Activated CD4-positive, CD25-positive, alpha-beta regulatory T cell treated with anti-CD3 and anti-CD28 coated beads, Interleukin-2, amount 50 U/mL, for 72 hours (primary cell): ENCODE data around the gene C16orf95.

Experiments used
- DNase-seq: peaks from one replicate; pipeline ENCODE4 v3.0.0; 2021

C16orf95 gene

DNA sequence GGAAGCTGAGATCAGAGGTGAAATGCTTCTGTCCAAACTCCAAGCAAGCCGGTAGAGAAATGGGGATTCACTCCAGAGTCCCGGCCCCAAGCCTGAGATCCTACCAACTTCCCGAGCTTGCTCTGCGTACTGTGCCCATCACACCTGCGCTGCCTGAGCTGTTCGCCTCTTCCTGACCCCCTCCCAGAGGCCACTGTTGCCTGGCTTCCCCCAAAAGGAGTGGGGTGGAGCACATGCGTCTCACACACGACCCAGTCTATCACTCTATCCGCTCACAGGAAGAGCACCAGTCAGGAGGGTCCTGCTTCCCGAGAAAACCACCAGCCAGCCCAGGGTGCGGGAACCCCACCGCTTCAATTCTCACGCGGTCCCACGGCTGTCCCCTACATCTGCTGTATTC, 13.5 kb upstream of the C16orf95 start:
- no peak for DNase-seq

DNA sequence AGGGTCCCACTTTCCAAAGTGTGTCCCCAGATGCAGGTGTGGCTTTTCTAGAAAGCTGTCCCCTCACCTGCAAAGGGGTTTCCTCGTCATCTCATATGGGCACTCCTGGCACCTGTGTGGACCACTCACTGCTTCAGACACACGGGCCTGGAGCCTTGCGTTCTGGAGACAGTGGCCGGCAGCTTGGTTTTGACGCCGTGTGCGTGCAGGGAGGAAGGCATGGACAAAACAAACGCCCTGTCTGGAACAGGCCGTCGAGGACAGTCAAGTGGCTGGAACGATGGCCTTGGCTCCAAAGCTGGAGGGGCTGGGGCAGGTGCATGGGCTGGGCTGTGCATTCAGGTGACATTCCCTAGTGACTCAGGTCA, 13.0 kb upstream of the C16orf95 start:
- no peak for DNase-seq

DNA sequence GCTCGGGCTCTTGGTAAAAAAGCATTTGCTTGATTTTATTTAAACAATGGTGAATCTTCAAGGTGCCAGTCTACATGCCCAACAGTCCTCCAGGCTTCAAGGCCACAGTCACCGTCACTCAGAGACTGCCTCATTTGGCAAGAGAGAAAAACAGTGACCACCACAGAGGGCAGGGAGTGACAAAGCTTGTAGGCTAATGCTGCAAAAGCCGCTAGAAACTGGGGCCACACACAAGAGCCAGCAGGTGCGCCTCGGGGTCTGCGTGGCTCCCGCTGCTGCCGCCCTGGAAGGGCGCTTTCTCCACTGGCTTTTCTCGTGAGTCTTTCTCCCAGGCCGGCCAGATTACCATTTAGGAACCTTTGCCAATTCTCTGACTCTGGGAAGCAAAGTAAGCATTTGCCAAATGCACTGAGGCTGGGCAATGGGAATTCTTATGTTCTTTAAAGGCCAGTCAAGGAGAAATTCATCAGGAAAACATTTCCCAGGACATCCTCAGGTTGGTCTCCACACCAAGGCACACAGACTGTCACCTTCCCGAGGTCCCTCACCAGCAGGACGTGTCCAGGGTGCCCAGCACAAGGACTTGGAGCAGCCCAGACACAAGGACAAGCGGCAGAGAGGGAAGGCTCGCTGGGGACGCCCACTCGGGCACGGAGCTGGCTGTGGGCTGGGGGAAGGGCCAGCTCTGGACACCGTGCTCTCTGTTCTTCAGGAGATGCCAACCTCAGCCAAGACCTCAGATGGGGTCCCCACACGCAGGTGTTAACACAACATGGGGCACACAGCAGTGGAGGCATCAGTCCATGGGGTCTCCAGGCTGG, 12.5 kb upstream of the C16orf95 start:
- no peak for DNase-seq

DNA sequence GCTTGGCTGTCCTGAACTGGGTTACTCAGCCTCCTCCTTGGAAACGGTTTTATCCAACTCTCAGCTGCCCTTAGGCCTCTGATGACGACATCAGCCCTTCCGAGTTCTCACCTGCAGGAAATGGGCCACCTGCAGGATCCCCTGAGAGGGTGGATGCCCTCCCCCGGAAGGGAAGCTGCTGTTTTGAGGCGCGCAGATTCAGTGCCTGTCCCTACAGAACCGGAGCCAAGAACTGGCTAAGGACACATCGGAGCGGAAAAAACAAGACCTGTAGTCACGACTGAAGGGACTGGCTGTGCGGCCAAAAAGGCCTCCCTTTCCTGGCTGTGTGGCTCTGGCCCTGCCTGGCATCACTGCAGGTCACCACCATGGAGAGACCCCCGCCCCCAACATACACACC, 11.7 kb upstream of the C16orf95 start:
- DNase-seq: no peak

DNA sequence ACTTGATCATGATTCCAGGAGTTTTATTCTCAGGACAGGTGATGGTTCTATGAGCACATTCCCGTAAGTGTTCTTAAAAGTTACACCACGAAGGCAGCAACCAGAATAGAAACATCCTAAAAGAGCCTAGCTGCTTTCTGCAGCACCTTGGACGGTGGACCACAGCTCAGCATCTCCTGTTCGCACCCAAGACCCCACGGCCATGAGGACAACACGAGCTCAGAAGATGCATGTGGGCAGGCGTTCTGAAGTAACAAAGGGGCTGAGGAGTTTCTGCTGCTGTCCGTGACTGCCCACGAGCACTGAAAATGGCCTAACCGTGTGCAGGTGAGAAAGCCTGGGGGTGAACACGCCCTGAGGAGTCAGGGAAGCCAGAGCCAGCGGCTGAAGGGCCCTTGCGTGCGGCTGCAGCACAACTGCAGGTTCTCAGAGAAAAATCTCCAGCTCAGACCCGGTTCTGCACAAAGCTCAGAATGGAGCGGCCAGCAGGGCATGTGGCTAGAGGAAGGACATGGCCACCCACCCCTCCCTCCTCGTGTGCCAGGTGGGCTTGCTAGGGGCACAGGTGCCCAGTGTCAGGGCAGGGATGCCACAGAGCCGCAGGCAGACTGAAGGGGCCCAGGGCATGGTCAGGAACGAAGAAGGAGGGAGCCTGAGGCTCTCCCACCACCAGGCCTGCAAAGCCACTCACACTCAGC, 10.8 kb upstream of the C16orf95 start:
- DNase-seq: no peak

DNA sequence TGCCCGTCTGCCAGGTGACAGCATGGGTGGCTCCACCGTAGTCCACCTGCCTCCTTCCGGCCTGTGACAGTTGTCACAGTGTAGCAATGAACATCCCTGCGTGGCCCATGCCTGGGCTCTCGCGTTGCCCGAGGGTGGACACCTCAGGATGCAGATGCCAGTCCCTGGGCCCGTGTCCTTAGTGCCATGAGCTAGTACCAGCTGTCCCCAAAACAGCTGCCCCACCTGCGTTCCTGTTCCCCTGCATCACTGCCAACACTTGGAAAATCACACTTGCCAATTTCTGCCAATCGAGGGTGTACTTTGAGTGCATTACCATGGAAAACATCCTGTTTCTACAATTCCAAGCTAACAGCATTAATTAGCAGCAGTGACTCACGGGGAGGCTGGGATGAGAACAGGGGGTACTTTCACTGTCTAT, 9.0 kb upstream of the C16orf95 start:
- no peak for DNase-seq

DNA sequence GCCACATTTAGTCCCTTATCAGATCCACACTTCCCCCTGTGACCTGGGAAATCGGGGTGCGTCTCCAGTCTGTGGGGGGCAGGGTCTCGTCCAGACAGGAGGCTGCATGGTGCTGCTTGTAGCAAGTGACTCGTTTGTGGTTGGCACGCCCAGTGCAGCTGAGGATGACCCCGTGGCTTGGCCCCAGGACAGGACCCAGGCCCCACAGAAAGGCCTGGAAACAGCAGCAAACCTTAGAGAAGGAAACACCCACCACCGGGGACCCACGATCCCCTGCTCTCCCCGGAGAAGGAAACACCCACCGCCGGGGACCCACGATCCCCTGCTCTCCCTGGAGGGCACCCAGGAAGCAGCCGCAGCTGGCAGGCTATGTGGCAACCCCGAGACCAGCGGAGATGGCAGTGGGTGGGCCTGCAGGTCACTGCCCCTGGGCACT, 8.2 kb upstream of the C16orf95 start:
- DNase-seq: no peak

DNA sequence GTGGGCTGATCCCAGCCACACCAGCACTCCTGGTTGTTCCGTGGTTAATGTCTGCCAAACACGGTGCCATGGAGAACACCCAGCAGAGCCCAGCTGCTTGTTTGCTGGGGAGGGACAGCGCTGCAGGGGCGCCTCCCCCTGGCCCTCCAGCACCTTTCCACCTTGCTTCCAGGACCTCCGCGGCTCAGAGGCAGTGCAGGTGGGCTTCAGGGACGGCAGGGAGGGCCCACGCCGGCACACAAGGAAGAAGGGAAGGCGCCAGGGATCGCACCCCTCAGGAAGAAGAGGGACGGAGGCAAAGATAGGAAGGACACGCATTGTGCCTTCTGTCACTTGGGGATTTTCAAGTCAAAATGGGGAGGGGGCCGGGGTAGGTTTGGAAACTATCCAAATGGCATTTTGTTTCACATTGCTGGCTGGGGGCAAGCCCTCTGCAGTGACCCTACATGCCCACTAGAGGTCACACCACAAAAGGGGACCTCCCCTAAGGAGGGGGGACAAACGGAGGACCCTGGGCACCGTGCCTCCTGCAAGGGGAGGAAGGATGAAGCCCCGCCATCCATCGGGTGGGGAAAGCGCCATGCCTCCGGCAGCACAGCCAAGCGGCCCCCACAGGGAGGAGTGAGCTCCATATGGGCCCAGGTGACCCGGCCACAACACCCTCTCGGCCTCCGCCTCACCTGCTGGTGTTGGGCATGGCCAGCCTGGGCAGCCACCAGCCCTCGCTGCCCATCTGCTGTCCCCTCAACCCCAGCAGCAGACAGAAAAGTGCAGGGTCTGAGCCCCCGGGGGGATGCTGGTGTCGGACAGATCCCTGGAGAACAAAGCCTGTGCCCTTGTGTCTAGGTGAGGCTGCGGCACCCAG, 7.5 kb upstream of the C16orf95 start:
- no peak for DNase-seq

DNA sequence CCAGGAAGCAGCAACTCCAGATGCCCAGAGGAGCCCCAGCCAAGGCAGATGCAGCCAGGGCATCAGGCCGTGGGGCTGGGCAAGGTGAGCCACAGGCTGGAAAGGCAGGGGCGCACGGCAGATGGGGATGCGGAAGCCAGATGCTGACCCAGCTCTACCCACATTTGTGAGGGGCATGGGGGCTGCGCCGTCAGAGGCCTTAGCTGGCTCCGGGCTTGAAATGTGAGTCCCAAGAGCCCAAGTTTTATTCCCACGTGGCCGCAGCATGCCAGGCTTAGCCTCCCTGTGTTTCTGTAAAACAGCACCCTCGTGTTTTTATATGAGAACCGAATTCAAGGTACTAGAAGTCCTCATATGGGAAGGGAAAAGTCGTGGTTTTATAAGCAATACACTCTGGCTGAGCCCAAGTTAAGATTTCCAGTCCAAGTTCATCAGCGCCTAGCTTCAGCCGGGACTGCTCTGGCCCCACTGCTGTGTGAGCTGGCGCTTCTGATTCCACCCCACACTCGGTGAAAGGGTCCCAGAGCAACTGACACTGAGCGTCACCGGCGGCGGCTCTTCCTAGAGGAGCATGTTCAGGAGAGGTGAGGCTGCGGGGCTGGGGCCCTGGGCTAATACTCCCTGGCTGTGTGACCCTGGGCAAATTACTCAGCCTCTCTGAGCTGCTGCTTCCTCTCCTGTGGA, 6.7 kb upstream of the C16orf95 start:
- DNase-seq: no peak

DNA sequence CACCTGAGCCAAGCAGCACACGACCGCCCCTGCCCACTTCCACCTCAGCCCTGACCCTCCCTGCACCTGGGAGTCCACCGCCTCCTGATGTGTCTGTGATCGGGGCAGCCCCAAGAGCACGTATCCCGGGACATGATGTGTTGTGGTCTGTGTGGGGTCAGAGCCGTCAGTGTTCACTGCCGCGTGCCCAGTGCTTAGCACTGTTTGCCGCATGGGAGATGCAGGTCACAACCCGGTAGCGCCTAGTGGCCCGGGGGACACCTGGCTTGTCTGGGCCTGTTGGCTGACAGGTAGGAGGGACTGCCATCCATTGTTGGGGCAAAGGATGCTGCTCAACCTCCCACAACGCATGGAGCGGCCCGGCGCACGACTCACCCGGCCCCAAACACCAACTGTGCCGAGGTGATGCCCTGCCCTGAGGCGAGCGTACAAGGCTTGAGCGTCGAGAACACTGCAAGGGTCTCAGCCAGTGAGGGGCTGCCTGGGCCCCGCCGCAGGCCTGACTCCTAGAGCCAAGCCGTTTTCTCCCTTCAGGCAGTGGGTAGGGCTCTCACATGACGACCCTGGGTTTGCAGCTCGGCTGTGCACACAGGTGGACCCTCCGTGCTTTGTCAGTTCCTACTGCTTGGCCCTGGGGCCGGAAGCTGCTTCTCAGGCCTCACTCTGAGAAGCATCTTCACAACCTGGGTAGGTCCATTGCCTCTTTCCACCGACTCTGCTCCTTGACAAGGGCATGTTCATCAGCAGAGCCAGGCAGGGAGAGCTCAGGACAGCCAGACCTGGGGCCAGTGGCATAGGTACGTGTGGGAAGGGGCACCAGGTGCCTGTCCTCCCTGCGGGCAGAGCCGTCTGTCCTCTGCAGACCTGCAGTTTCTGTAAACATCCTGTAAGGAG, 5.9 kb upstream of the C16orf95 start:
- no peak for DNase-seq

DNA sequence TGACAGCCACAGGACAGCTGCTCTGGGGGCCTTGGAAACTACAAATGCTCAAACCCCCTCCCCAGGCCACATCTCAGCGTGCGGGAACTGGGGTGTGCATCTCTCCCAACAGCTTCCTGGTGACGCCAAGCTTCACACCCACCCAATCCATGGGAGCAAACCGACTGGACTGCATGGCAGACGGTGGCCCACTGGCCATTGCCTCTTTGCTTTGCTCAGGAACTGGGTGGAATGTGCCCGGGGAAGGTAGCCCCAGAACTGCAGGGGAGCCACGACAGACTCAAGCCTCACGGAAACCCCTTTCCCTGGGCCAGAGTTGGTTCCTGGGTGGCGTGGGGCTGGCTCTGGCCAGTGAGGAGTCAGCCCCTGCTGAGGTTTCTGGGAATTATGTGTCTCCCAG, 5.2 kb upstream of the C16orf95 start:
- no peak for DNase-seq

DNA sequence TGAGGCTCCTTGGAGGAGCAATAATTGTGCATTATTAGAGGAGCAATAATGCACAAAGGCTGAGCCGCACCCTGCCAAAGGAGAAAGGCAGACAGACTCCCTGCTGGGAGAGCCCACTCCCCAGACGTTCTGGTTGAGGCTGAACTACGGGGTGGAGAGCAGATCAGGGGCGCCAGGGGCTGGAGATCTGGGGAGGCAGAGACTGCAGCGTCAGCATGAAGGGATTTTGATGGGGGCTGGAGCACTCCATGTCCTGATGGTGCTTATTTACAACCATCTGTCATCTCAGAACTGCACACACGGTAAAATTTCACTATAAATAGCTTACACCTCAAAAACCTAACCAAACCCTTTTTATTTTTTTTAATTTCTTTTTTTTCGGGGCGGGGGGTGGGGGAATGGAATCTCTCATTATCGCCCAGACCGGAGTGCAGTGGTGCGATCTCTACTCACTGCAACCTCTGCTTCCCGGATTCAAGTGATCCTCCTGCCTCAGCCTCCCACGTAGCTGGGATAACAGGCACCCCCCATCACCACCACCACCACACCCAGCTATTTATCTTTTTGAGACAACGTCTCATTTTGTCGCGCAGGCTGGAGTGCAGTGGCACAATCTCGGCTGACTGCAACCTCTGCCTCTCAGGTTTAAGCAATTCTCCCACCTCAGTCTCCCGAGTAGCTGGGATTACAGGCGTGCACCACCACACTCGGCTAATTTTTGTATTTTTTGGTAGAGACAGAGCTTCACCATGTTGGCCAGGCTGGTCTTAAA, 4.3 kb upstream of the C16orf95 start:
- DNase-seq: no peak

DNA sequence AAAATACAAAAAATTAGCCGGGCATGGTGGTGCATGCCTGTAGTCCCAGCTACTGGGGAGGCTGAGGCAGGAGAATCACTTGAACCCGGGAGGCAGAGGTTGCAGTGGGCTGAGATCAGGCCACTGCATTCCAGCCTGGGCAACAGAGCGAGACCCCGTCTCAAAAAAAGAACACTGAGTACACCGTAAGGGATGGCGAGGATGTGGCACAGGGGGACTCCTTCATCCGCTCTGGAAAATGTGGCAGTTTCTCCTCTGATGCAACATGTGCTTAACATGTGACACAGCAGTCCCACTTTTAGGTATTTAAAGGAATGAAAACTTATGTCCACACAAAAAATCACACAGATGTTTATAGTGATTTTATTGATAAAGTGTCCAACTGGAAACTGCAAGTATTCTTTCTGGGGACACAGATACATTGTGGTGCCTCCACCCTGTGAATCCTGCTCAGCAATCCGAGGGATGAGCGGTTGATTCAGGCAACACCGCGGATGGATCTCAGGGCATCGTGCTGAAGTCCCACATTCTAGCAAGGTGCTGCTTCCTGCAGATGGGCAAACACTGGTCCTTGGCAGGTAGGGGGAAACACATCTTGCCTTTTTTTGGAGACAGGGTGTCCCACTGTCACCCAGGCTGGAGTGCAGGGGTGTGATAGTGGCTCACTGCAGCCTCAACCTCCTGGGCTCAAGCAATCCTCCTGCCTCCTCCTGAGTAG, 3.5 kb upstream of the C16orf95 start:
- DNase-seq: no peak

DNA sequence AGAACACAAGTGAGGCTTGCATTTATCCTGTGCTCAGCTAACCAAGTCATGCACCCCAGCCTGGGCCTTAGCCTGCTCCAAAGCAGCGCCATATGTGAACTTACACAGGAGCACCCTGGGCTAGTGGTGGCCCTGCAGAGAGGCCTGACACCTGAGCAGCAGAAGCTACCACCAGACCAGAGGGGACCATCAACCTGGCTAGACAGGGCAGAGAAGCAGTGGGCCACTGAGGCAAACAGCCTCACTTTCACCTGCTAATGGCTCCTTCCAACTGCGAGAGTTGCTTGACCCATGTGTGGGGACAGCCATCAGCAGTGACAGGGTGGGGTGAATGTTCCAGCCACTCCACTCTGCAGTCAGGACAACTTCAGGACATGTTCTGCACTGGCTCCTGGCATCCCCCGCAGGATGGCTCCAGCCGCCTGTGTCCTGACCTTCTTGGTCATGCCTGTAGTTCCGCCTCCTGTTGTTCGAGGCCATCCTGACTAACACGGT, 2.9 kb upstream of the C16orf95 start:
- no peak for DNase-seq

DNA sequence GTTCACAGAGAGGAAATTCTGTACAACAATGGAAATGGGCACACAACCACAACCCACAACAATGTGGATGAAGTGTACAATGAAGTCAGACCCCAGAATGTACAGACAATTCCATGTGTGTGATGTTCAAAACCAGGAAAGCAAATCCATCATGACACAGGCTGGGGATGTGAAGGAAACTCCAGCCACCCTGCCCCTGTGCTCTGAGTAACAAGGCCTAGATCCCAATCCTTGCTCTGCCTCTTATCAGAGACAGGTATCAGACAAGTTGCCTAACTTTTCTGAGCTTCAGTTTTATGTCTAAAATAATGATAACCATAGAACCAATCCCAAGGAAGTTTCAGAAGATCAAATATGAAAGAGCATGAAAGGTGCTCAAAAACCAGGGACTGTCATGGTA, 1.8 kb upstream of the C16orf95 start:
- no peak for DNase-seq

DNA sequence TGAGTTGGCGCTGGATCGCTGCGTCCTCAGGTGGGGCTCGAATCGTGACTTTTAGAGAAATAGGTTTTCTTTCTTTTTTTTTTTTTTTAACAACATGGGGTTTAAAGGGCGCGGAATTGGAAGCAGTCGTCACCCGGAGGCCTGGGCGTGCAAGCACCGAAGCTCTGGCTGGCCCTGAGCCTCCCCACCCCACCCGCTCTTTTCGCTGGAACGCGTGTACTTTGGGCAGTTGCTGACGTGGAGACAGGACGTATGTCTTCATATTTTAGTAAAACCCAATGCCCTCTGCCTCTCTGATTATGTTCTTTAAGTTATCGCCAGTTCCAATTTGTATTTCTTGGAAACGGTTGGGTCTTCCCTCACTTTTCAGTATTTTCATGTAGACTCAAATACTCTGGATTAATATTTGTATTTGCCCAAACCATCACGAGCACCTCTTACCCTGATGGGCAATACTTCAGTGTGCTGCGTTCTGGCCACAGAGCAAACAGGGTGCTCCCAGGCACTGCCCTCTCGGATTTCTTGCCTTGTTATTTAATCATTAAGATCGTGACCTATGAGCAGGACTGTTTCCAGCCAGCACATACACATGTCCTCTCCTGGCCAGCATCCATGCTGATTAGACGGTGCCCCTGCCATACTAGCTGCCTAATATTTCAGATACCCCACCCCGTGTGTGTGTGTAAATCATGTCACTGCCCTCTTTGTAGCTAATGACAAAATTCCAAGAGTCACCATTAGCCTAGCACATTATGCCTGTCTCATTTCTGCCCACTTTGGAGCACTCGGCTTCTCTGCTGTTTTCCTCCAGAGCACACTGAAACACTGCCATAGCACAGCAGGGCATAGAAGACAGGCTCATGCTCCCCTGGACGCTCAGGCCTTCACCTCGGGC, 805 bp upstream of the C16orf95 start:
- DNase-seq: no peak

DNA sequence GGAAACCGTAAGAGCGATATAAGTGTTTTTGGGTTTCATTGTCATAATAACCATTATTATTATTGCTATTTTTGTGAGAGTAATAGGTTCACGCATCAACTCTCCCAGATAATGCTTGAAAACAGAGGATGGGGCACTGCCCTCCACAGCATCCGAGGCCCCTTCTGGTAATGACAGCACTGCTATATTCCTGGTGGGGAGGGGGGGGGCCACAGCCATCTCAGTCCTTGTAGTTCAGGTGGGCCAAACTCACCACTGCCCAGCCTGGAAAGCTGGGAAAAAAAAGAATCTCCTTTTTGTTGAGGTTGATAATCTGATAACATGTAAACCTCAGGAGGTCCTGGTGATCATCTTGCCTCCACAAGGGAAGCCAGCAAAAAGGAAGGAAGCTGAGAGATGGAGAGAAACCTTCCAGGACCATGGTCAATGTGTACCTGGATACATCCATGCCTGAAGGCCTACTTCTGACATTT, 706 bp downstream of the C16orf95 start:
- DNase-seq: no peak

DNA sequence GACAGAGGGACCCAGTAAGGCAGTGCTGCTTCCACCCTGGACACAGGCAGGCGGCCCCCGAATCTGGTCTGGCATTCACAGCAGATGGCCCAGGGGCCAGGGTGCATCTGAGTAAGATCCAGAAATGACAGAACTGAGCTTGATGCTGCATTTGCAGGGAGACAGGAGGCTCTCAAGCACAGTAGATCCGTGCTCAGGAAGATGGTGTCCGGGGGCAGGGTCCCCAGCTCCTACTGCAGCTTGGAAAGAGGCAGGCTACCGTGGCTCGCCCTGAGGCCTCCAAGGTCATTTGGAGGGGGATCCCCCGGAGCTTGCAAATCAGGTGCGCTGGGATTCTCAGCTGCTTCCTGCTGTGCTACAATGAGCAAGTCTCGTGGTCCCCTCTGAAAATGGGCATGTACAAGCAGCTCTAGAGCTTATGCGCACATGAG, 2.2 kb downstream of the C16orf95 start:
- no peak for DNase-seq

DNA sequence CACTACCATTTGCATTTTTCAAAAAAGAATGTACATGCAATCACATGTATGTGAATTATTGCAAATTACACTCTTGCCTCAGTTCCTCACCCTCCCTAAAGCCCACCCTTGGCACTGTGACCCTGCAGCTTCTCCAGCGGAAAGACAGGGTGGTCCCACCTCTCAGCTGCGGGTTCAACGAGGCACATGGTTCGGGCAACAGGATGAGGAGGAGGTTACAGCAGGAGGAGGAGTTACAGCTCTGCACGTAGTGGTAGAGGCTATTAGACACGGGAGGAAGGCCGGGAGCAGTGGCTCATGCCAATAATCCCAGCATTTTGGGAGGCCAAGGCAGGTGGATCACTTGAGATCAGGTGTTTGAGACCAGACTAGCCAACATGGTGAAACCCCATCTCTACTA, 5.2 kb downstream of the C16orf95 start:
- no peak for DNase-seq
